Activated B cell treated with CpG ODN at 0.5 μM for 24 hours (primary cell): ENCODE data around the gene LCP2. TPM values are rescaled to one million over a fixed set of nuclear protein-coding genes. Genes with fewer than 3 reads are reported as not detected.

Experiments
- ATAC-seq: fragments of 200-7000 bp; cut with Tn5 transposase; one replicate; pipeline ENCODE4 v1.10.0; 2021; ENCODE audit warnings: low read depth, mild to moderate bottlenecking, moderate library complexity
- CTCF ChIA-PET: fragments of 350-600 bp; sonication (Branson Sonifier 250); formaldehyde crosslinking; loops from one replicate; lab custom pipeline; 2021; ENCODE audit warnings: antibody characterized with exemption; lab: Charles Lee
- POLR2A ChIA-PET: fragments of 350-600 bp; sonication (Branson Sonifier 250); formaldehyde crosslinking; loops from one replicate; lab custom pipeline; 2021; ENCODE audit warnings: antibody characterized with exemption; lab: Charles Lee
- DNase-seq: peaks from one replicate; pipeline ENCODE4 v3.0.0; 2022
- H3K27ac Mint-ChIP-seq: one replicate; pipeline ENCODE4 v1.8.0; 2020; ENCODE audit warnings: mixed read lengths
- H3K27me3 Mint-ChIP-seq: one replicate; pipeline ENCODE4 v1.8.0; 2021; ENCODE audit warnings: mixed read lengths
- H3K36me3 Mint-ChIP-seq: one replicate; pipeline ENCODE4 v1.8.0; 2021; ENCODE audit warnings: low read depth, mixed read lengths
- H3K4me1 Mint-ChIP-seq: one replicate; pipeline ENCODE4 v1.8.0; 2021; ENCODE audit warnings: mixed read lengths
- H3K4me3 Mint-ChIP-seq: one replicate; pipeline ENCODE4 v1.8.0; 2020; ENCODE audit warnings: mild to moderate bottlenecking, mixed read lengths
- H3K9me3 Mint-ChIP-seq: one replicate; pipeline ENCODE4 v1.8.0; 2020; ENCODE audit warnings: mixed read lengths
- CTCF ChIP-seq: fragments of 200-600 bp; IDR thresholded peaks from one replicate; pipeline ENCODE4 v1.8.0; 2022; ENCODE audit warnings: antibody characterized with exemption, mild to moderate bottlenecking
- intact Hi-C: fragments of 100-400 bp; cut with micrococcal nuclease; formaldehyde crosslinking; loops from one replicate; pipeline ENCODE4 v1.15.1; 2024
- total RNA-seq: library from RNA; stranded (reverse); gene quantifications from 2 replicates; pipeline ENCODE4 v1.2.3, GENCODE V29; 2022

The LCP2 gene
- total RNA-seq, 1 donor from 2014 or later: 8.5 TPM

DNA sequence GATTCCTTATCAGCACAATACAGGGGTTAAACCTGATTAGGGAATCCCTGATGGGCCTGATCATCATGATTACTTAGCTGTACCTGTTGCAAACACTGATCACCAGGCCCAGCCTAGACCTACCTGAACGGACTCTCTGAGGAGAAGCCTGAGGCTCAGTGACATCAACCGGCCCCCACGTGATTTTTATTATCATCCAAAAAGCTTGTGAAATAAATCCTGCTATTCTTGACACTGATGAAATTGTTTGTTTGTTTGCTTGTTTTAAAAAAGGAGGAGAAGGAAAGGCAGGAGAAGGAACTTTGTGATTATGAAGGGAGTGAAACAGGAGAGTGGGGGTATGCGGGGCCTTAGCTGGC lies 18.1 kb downstream of the LCP2 start:
- H3K4me3 Mint-ChIP-seq: peak overlapping the region; percentile 71
- peak overlapping the region; percentile 95 for H3K27ac Mint-ChIP-seq
- peaks cover 12% of the 10 kb centered on the region for H3K9me3 Mint-ChIP-seq
- ChIA-PET CTCF (interaction anchor here (1.1 to 15.7 kb wide), 6 partner anchors 12 to 60 kb away, joined by 3 to 289 read pairs (median 5); no protein-coding TSS in a partner anchor), POLR2A (interaction anchor here (1.0 to 4.5 kb wide), 6 partner anchors 8 to 52 kb away, joined by 4 to 69 read pairs (median 12); partner anchors contain the start of gene LCP2)
- TF ChIP-seq CTCF: no peak
- peaks cover 53% of the 10 kb centered on the region for H3K4me1 Mint-ChIP-seq
- no peaks in the 10 kb centered on the region for H3K27me3 Mint-ChIP-seq
- DNase-seq: no peak
- H3K36me3 Mint-ChIP-seq: peaks cover 7% of the 10 kb centered on the region
- no peak for ATAC-seq
- intact Hi-C loops: loop anchor here (1.0 to 5.0 kb wide), 3 partner anchors 14 to 697 kb away; partner anchors contain the start of genes LCP2 and SPDL1

DNA sequence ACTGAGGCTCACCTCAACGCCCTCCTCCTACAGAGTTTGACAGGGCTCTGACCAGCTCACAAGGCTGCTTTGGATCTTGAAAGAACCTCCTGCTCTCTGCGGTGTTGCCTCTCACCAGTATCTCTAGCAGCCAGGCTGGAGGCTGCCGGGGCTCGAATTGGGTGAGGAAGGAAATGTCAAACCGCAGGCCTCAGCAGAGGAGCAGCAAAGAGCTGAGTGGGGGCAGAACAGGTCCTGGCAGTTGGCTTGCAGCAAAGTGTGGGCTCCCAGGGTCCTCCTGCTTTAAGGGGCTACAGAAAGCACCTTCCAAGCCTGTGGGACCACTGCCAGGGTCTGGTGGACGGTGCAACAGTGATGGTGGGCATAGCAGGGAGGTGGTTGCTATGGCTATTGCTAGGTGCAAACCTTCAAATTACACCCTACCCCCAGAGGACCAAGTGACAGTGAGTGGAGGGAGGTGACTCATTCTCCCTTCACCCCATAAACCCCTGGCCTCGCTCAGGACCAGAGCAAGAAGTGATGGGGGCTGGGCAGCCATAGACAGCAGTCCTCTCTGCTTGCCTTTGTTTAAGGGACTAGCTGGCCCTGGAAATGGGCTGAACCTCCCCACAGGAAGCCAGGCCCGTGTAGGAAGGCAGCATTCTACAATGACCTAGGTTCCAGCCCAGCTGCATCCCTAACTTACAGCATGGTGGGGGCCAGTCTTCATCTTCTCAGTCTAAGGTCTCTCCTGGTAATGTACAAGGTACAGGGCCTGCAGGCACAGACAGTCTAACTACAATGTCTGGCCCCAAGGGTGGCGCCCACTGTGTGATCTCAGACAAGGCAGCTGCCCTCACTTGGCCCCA lies 18.7 kb downstream of the LCP2 start:
- TF ChIP-seq CTCF: no peak
- ChIA-PET CTCF (interaction anchor here (0.6 to 15.7 kb wide), 9 partner anchors 10 to 61 kb away, joined by 3 to 289 read pairs (median 5); no protein-coding TSS in a partner anchor), POLR2A (interaction anchor here (0.6 to 4.5 kb wide), 8 partner anchors 9 to 61 kb away, joined by 3 to 69 read pairs (median 8); partner anchors contain the start of gene LCP2)
- H3K27me3 Mint-ChIP-seq: no peaks in the 10 kb centered on the region
- peak; percentile 62 for DNase-seq
- intact Hi-C loops: loop anchor here (1.0 to 5.0 kb wide), 4 partner anchors 14 to 697 kb away; partner anchors contain the start of genes LCP2 and SPDL1
- H3K36me3 Mint-ChIP-seq: peaks cover 5% of the 10 kb centered on the region
- ATAC-seq: peak; percentile 86
- peaks cover 7% of the 10 kb centered on the region for H3K9me3 Mint-ChIP-seq
- H3K27ac Mint-ChIP-seq: peak overlapping the region; percentile 95
- peaks cover 55% of the 10 kb centered on the region for H3K4me1 Mint-ChIP-seq
- peak overlapping the region; percentile 71 for H3K4me3 Mint-ChIP-seq

DNA sequence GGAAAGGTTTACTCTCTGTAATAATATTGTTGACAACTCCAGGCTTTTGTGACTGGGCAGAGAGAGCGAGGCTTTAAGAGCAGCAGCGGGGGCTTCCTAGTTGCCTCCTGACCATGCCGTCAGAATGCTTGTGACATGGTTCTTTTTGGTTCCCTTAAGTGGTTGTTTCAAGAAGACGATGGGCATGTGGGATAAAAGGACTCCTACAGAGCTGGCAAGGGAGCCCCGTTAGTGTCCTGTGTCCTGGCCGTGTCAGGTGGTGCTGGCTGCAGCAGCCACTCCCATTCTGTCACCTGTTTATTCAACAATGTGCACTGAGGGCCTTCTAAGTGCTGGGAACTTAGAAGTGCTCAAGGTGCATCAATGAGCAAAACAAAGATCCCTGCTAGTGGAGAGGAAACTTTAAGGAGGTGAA lies 19.7 kb downstream of the LCP2 start:
- no peak for TF ChIP-seq CTCF
- ChIA-PET POLR2A (interaction anchor here (0.6 to 4.5 kb wide), 7 partner anchors 11 to 54 kb away, joined by 3 to 69 read pairs (median 8); partner anchors contain the start of gene LCP2), CTCF (interaction anchor here (1.5 to 15.7 kb wide), 3 partner anchors 52 to 62 kb away, joined by 4 to 289 read pairs (median 6); no protein-coding TSS in a partner anchor)
- Mint-ChIP-seq H3K27me3 (no peaks in the 10 kb centered on the region), H3K9me3 (no peaks in the 10 kb centered on the region), H3K4me3 (peak overlapping the region; percentile 66), H3K36me3 (no peaks in the 10 kb centered on the region), H3K27ac (peak overlapping the region; percentile 71), H3K4me1 (peaks cover 55% of the 10 kb centered on the region)
- ATAC-seq (no peak), DNase-seq (no peak)
- intact Hi-C loops: loop anchor here (1.0 to 5.0 kb wide), 3 partner anchors 10 to 696 kb away; partner anchors contain the start of gene SPDL1

- Mint-ChIP-seq H3K36me3 (no peaks in the 10 kb centered on the region), H3K4me3 (no peak overlapping the region), H3K4me1 (peaks cover 55% of the 10 kb centered on the region), H3K27me3 (no peaks in the 10 kb centered on the region), H3K27ac (no peak overlapping the region), H3K9me3 (no peaks in the 10 kb centered on the region)
- no peak for TF ChIP-seq CTCF
- no peak for DNase-seq
- intact Hi-C loops: loop anchor here (5.0 kb wide), 1 partner anchor 694 kb away; the partner anchor contains the start of gene SPDL1
- ChIA-PET POLR2A (interaction anchor here (0.7 to 4.5 kb wide), 3 partner anchors 18 to 55 kb away, joined by 3 to 69 read pairs (median 5); no protein-coding TSS in a partner anchor), CTCF (interaction anchor here (1.4 to 15.7 kb wide), 3 partner anchors 8 to 73 kb away, joined by 3 to 289 read pairs (median 8); no protein-coding TSS in a partner anchor)
- ATAC-seq: no peak
Measured at GRCh38 chr5:170276140-170276539, 21.4 kb downstream of the LCP2 start.
